Measurements from ENCODE around the gene CAMTA1.

GRCh38 chr1:7454895-7455784, 669.9 kb downstream of the CAMTA1 start:
- no peak for TF ChIP-seq CTCF (IDR thresholded peaks at IDR 0.05)
- TF ChIP-seq POLR2A (IDR thresholded peaks at IDR 0.05): no peak
- TF ChIP-seq POLR2AphosphoS5 (IDR thresholded peaks at IDR 0.05): no peak
- TF ChIP-seq EP300 (IDR thresholded peaks at IDR 0.05): no peak

All from upper lobe of left lung (tissue), 4 donors.